Measurements from ENCODE around the gene ARPC3.
"Not testable (repeated sequence)": the region's sequence is repeated elsewhere in the genome, so short reads cannot be mapped to it uniquely, and the experiment has no call there.

The ARPC3 gene

GRCh38 chr12:110410086-110410485, 40.1 kb downstream of the ARPC3 start:
- not testable (repeated sequence) for DNase-seq

- DNase-seq, result not testable (repeated sequence)
Observed at GRCh38 chr12:110405126-110405662, 44.9 kb downstream of the ARPC3 start.

DNA sequence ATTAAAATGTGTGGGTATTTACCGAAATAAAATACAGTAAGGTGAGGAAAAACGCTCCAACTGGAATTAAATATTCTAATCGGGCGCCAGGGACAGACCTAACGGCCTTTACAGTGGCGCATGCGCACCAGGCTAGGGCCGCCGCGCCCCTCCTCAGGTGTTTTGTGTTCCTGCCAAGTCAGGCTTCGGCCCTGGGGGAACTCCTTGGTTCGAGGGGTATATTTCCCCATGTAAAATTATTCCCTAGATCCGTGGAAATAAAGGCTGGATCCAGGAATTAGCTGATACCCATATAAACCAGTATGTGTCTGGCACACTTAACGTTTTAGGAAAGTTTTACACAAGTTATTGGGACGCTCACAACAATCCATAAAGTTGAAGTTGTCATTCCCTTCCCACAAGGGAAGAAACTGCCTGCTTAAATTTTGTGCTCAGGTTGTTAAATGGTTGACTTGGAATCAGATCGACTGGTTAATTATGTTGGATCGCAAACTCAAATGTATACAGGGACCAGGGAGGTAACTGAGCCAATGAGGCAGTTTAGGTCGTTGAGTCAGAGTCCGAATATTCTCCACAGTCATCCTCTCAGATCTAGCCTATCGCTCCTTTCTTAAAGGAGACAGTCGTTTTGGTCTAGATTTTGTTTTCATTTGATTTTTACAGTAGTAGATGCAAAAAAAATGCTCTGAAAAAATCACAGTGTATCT, 46.0 kb downstream of the ARPC3 start:
- peak; percentile 81 for DNase-seq

GRCh38 chr12:110403146-110403975, 46.8 kb downstream of the ARPC3 start, which contains the start of gene ANAPC7:
ANAPC7 (minus strand) TSS chr12:110403708; CDS start chr12:110403627, 81 bp downstream.
- DNase-seq, result peak; percentile 90

All from NCI-H345 (cell line).